Measurements from ENCODE around the gene RAMP3.
"Not testable (repeated sequence)": the region's sequence is repeated elsewhere in the genome, so short reads cannot be mapped to it uniquely, and the experiment has no call there.

The RAMP3 gene

GRCh38 chr7:45158471-45158870, 880 bp downstream of the RAMP3 start:
- DNase-seq, result no peak

GRCh38 chr7:45159296-45159695, 1.7 kb downstream of the RAMP3 start:
- no peak for DNase-seq

- no peak for DNase-seq
Observed at GRCh38 chr7:45160417-45160881, 2.9 kb downstream of the RAMP3 start.

- DNase-seq, result no peak
Observed at GRCh38 chr7:45161138-45161537, 3.5 kb downstream of the RAMP3 start.

GRCh38 chr7:45161842-45162241, 4.3 kb downstream of the RAMP3 start:
- DNase-seq, result no peak

GRCh38 chr7:45162311-45162845, 4.8 kb downstream of the RAMP3 start:
- DNase-seq, result no peak

- DNase-seq, result no peak
Observed at GRCh38 chr7:45162943-45163691, 5.5 kb downstream of the RAMP3 start.

GRCh38 chr7:45163692-45164052, 6.1 kb downstream of the RAMP3 start:
- no peak for DNase-seq

- DNase-seq, result not testable (repeated sequence)
Observed at GRCh38 chr7:45164271-45164670, 6.7 kb downstream of the RAMP3 start.

- DNase-seq, result no peak
Observed at GRCh38 chr7:45165857-45166256, 8.3 kb downstream of the RAMP3 start.

- no peak for DNase-seq
Observed at GRCh38 chr7:45171946-45172345, 14.4 kb downstream of the RAMP3 start.

GRCh38 chr7:45173596-45174327, 16.2 kb downstream of the RAMP3 start:
- DNase-seq, result no peak

GRCh38 chr7:45174328-45174610, 16.7 kb downstream of the RAMP3 start:
- no peak for DNase-seq

GRCh38 chr7:45174966-45175765, 17.6 kb downstream of the RAMP3 start:
- DNase-seq, result no peak

GRCh38 chr7:45176091-45176490, 18.5 kb downstream of the RAMP3 start:
- no peak for DNase-seq

- no peak for DNase-seq
Observed at GRCh38 chr7:45176886-45177731, 19.5 kb downstream of the RAMP3 start.

GRCh38 chr7:45177801-45178200, 20.2 kb downstream of the RAMP3 start:
- DNase-seq, result no peak

GRCh38 chr7:45178241-45179225, 20.9 kb downstream of the RAMP3 start:
- no peak for DNase-seq

- no peak for DNase-seq
Observed at GRCh38 chr7:45179666-45180065, 22.1 kb downstream of the RAMP3 start.

- DNase-seq, result no peak
Observed at GRCh38 chr7:45180084-45180986, 22.7 kb downstream of the RAMP3 start.
